Measurements from ENCODE around the gene ZNF775.
A peak's percentile ranks its signal among the peaks of the same experiment; 100 is the strongest.

DNA sequence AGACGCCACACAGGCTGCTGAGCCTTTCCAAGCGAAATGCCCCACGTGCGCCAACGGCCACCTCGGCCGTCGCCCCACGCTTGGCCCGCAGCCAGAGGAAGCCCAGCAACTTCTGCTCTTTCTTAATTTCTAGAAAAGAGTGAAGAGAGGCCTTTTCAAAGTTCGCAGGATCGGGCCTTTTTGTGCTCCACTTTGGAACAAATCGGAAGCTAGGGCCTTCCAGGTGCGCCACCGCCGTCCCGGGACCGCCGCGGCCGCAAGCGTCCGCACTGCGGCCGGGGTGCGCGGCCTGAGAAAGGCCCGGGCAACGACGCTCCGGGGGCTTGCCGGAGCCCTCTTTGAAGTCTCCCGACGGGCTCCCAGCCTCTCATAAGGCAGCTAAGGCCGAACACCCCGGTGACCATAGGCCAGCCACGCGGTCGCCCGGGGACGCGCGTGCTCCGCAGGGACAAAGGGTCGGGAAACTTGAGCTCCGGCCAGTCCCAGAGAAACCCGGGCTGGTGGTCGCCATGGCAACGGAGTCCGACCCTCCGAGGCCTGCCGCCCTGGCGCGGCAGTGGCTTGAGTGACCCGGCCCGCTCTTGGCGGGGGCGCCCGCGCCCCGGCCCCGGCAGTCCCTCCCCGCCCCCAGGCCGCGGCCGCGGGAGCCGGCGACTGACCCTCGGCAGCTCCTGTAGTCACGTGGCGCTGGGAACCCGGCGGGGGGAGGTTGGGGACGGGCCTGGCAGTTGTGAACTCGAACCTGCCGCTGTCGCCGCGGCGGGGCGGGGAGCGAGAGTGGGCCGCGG lies 10.8 kb upstream of the ZNF775 start, which contains the start of gene REPIN1:
- TF ChIP-seq, protein P1, sequence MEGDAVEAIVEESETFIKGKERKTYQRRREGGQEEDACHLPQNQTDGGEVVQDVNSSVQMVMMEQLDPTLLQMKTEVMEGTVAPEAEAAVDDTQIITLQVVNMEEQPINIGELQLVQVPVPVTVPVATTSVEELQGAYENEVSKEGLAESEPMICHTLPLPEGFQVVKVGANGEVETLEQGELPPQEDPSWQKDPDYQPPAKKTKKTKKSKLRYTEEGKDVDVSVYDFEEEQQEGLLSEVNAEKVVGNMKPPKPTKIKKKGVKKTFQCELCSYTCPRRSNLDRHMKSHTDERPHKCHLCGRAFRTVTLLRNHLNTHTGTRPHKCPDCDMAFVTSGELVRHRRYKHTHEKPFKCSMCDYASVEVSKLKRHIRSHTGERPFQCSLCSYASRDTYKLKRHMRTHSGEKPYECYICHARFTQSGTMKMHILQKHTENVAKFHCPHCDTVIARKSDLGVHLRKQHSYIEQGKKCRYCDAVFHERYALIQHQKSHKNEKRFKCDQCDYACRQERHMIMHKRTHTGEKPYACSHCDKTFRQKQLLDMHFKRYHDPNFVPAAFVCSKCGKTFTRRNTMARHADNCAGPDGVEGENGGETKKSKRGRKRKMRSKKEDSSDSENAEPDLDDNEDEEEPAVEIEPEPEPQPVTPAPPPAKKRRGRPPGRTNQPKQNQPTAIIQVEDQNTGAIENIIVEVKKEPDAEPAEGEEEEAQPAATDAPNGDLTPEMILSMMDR (IDR thresholded peaks at IDR 0.05; ENCODE audit: insufficient read depth, low read length): no peak
- peak; percentile 98 for TF ChIP-seq POLR2AphosphoS5 (IDR thresholded peaks at IDR 0.05; ENCODE audit: low read depth)
- 0 out of 2 replicates have a peak, but pooled peaks have one; percentile 13 for TF ChIP-seq GABPA (IDR thresholded peaks at IDR 0.05; ENCODE audit: low read depth)
- TF ChIP-seq, protein P2, sequence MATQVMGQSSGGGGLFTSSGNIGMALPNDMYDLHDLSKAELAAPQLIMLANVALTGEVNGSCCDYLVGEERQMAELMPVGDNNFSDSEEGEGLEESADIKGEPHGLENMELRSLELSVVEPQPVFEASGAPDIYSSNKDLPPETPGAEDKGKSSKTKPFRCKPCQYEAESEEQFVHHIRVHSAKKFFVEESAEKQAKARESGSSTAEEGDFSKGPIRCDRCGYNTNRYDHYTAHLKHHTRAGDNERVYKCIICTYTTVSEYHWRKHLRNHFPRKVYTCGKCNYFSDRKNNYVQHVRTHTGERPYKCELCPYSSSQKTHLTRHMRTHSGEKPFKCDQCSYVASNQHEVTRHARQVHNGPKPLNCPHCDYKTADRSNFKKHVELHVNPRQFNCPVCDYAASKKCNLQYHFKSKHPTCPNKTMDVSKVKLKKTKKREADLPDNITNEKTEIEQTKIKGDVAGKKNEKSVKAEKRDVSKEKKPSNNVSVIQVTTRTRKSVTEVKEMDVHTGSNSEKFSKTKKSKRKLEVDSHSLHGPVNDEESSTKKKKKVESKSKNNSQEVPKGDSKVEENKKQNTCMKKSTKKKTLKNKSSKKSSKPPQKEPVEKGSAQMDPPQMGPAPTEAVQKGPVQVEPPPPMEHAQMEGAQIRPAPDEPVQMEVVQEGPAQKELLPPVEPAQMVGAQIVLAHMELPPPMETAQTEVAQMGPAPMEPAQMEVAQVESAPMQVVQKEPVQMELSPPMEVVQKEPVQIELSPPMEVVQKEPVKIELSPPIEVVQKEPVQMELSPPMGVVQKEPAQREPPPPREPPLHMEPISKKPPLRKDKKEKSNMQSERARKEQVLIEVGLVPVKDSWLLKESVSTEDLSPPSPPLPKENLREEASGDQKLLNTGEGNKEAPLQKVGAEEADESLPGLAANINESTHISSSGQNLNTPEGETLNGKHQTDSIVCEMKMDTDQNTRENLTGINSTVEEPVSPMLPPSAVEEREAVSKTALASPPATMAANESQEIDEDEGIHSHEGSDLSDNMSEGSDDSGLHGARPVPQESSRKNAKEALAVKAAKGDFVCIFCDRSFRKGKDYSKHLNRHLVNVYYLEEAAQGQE (IDR thresholded peaks at IDR 0.05; ENCODE audit: insufficient replicate concordance, low read depth): peak; percentile 30
- peak; percentile 14; the same call in 1 of the 2 replicates for TF ChIP-seq SPI1 (IDR thresholded peaks at IDR 0.05; ENCODE audit: borderline replicate concordance, low read depth)

All from HL-60 (cell line).